LHCN-M2 (cell line): ENCODE data around the gene BMP7. TPM values are rescaled to one million over a fixed set of nuclear protein-coding genes. Genes with fewer than 3 reads are reported as not detected.

Source experiments
- DNase-seq: peaks from one replicate; pipeline ENCODE4 v3.0.0-alpha.2; 2012; ENCODE audit warnings: low read depth
- total RNA-seq: library from RNA; depleted of rRNA; stranded (reverse); fragments of >200 nt; gene quantifications from 2 replicates; pipeline ENCODE4 v1.2.3, GENCODE V29; 2014

BMP7 gene
- total RNA-seq, 1 experiment from 2014 or later: not detected

GRCh38 chr20:57153238-57153905 lies 113.1 kb downstream of the BMP7 start:
- DNase-seq: no peak

DNA sequence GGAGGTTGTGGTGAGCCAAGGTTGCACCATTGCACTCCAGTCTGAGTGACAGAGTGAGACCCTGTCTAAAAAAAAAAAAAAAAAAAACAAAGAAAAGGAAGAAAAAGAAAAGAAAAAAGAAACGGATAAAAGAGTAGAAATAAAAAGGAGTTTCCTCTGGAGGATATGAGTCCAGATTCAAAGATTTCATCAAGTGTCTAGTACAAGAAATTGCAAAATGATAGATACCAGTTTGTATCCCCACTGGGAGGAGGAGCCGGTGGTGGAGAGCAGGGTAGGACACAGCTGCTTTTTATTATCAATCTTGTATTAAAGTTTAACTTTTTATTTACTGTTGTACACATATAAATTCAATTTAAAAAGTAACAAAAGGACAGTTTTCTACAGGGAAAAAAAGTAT lies 113.9 kb downstream of the BMP7 start:
- no peak for DNase-seq

DNA sequence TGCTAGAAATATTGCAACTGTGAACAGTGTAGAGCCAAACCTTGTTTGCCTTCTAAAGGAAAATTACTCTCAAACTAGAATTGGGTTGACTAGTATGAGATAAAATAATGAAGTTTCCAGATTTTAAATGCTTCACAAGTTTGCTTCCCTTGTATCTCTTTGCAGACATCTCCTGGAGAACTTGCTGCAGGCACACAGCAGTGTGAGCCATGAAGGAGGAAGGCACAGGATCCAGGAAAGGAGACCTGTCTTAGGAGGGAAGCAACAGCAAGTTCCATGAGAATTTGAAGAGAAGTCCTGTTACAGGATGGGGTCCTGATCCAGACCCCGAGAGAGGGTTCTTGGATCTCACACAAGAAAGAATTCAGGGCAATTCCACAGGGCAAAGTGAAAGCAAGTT lies 115.9 kb downstream of the BMP7 start:
- DNase-seq: no peak

GRCh38 chr20:57148263-57148662 lies 118.2 kb downstream of the BMP7 start:
- no peak for DNase-seq

DNA sequence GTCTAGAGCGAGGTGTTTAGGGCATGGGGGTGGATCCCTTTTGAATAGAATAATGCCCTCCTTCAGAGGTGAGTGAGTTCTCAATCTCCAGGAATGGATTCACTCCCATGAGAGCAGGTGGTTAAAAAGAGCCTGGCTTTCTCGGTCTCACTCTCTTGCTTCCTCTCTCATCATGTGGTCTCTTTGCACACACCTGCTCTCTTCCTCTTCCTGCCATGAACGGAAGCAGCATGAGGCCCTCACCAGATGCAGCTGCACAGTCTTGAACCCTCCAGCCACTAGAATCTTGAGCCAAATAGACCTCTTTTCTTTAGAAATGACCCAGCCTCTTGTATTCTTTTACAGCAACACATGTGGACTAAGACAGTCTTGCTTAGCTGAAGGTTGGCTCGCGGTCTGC lies 119.3 kb downstream of the BMP7 start:
- no peak for DNase-seq

GRCh38 chr20:57146155-57146554 lies 120.3 kb downstream of the BMP7 start:
- no peak for DNase-seq

DNA sequence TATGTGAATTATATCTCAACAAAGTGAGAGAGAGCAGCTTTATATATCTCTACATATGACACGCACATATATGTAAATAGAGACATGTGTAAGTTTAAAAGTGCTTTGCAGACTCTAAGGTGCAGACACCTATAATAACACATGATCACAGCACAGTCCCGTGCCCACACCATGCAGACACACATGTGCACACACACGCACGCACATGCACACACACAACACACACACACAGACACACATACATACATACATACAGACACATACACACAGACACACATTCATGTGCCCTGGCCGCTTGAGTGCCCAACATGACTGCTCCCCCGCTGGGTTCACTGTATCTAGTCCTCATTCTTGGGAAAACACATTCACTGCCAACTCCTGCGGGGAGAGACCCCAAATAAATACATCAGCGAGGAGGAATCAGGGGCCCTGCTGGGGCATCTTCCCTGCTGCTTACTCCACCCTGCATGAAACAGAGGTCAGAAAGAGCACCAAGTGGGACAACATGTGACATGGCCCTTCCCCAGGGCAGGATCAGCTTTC lies 121.3 kb downstream of the BMP7 start:
- DNase-seq: no peak

- no peak for DNase-seq
Measured at GRCh38 chr20:57143173-57143572, 123.3 kb downstream of the BMP7 start.

- DNase-seq: no peak
Measured at GRCh38 chr20:57142667-57143066, 123.8 kb downstream of the BMP7 start.

- no peak for DNase-seq
Measured at GRCh38 chr20:57141492-57141891, 124.9 kb downstream of the BMP7 start.

- no peak for DNase-seq
Measured at GRCh38 chr20:57140416-57140965, 126.0 kb downstream of the BMP7 start.

GRCh38 chr20:57139342-57140093 lies 126.9 kb downstream of the BMP7 start:
- no peak for DNase-seq

DNA sequence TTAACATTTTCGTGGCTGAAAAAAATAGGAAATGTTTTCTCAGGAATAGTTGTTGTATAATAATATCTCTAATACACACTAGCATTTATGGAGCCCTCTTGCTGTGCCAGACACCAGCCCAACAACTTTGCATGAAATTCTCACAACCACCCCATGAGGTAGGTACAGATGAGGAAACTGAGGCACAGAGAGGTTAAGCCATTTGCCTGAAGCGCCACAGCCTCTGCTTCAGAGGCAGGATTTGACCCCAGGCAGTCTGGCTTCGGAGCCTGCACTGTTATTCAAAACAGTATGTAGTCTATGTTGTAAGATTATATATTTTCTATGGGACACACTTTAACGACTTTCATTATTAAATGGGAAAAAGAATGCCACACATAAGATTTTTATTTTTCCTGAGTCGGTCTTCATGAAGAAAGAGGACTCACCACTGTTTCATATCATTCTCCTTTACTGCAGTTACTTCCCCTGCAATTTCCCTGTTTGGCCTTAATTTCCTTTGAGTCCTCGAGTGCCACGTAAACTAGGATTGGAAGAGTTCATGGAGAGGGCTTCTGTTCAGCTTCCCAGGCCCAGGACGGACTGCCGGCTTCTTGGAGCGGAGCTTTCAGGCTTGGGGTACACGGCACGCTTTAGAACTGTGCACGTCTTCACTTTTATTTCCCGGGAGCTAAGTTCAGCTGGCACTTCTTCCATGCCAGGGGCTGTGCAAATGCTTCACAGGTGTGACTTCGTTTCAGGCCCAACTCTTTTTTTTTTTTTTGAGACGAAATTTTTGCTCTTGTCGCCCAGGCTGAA lies 128.0 kb downstream of the BMP7 start:
- DNase-seq: no peak

- DNase-seq: no peak
Measured at GRCh38 chr20:57137676-57138075, 128.8 kb downstream of the BMP7 start.

DNA sequence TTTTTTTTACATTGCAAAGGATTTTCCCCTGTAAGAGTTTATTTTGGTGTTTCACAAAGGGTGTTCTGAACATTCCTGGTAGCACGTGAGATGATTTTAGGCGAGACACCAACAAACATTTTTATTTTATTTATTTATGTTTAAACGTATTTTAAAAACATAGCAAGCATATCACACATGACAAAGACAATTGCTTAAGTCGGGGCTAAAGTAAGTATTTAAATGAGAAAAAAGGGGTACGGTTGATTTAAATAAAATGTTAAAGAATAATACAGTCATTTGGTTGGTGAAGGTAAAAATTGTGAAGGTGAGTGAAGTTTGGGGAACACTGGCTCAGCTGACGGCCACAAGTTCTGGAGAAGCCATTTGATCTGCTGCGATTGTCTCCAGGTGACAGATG lies 129.7 kb downstream of the BMP7 start:
- no peak for DNase-seq

- DNase-seq: no peak
Measured at GRCh38 chr20:57135875-57136274, 130.6 kb downstream of the BMP7 start.

DNA sequence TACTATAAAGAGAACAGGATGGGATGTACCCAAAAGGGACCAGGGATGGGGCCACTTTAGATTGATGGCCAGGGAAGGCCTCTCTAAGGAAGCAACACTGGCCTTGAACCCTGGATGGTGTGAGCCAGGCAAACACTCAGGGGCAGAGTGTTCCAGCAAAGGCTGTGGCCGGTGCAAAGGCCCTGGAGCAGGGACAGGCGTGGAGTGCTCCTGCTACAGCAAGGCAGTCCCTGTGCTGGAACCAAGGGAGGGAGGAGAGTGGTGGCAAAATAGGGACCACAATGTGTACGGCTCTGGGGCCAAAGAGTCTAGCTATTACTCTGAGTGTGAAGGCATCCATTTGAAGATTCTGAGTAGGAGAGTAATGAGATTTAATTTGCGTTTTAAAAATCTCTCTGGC lies 131.6 kb downstream of the BMP7 start:
- DNase-seq: no peak

GRCh38 chr20:57133926-57134650 lies 132.4 kb downstream of the BMP7 start:
- no peak for DNase-seq

DNA sequence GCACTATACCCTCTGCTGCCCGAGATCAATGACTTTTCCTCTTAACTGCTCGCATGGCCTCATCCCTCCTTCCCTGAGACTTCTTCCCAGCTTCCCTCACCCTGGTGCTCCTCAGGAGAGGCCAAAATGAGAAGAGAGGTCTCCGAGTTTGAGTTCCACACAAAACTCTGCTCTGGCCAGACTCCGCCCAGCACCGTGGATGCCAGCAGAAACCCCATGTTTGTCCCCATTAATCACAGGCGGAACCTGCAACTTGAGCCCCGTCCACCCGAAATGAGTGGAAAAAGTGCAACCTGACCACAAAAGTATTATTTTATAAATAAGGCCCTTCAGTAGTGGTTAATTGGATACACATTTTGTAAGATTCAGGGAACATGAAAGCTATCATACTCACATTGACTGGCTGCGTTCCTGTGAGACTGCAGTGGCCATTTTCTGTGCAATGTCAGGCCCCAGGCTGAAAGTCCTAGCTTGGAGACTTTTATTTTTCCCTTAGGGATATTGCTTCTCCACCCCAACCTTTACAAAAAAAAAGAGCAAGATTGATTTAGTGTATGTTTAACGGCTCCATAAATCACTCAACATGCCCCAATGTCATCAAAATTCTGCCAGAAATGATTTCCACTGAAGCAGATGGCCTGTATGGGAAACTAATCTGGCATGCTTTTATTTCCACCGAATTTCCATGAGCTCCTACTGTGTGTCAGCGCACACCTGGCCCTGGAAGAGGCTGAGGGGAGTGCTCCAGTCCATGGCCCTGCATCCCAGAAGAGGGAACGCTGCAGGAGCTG lies 134.6 kb downstream of the BMP7 start:
- DNase-seq: no peak

GRCh38 chr20:57131077-57131476 lies 135.4 kb downstream of the BMP7 start:
- DNase-seq: no peak
